SHP77 (cell line): ENCODE results near the gene KCNQ4.

ENCODE experiments used
- DNase-seq, 2 experiments: peaks; one replicate each; lab custom pipeline; 2025; lab: John Stamatoyannopoulos, UW

KCNQ4 gene

DNA sequence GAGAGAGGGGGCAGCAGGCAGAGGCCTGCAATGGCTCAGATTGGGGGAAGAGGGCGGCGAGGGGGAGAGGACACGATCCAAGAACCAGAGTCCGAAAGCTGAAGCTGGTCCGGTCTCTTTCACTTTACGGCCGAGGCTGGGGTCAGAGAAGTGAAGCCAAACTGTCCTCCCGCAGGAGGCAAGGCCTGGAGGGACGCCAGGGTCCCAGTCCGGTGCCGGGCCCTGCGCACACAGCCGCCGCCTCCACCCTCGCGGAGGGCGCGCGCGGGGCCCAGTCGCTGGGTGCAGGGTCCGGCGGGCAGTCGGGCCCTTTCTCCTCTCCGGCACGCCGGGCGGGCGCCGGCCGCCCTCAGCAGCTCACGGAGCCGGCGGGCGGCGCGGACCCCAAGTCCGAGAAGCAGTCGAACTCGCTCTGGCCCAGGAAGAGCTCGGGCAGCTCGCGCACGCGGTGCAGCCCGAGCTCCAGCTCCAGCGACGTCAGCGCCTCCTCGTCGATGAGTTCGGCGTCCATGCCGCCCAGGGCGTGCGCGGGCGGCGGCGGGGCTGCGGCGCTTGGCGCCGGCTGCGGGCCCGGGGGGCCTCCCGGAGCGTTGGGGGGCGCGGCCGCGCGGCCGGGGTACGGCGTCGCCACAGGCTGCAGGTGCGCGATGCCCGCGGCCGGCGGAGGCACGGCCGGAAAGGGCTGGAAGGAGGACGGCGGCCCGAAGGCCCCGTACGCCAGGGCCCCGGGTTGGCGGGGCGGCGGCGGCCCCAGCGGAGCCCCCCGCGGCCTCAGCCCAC is 77.8 kb downstream of the KCNQ4 start:
- DNase-seq: no peak

DNA sequence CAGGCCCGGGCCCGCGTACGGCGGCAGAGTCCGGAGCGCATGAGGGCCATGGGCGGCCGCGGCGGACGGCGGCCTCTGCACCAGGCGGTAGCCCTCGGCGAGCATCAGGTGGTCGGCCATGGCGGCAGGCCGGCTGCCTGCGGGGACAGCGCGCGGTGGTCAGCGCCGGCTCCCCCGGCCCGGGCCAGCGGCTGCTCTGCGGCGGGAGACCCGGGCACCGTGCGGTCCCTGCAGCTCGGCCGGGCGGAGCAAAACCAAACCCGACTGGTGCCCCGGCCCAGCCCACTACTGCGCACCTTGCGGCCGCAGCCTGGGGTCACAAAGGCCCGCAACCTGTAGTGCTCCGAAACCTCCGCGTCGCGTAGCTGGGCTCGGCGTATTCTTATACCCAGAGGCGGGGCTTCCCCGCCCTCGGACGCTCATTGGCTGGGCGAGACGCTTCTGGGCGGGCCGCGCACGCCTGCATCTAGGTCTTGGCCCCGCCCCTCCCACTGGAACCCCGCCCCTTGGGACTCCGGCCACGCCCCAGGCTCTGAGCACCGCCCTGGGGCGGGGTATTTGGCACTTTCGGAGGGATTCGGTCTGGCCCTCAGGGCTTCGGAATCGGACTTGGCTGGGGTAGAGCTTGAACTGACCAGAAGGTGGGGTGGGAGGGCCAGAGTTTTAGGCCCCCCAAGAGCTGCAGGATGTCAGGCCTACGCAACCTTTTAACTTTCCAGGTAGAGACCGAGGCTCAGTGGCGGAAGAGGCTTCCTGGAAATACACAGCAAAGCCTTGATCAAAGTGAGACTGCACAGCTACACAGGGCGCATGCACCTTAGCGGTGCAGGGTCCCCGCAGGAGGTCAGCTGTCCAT is 78.6 kb downstream of the KCNQ4 start, which contains the start of gene CITED4:
Gene CITED4, minus strand, starts transcription at position 356 of the 856 bp plus-strand sequence. Its CDS starts 236 bp downstream, at position 120.
- no peak for DNase-seq

DNA sequence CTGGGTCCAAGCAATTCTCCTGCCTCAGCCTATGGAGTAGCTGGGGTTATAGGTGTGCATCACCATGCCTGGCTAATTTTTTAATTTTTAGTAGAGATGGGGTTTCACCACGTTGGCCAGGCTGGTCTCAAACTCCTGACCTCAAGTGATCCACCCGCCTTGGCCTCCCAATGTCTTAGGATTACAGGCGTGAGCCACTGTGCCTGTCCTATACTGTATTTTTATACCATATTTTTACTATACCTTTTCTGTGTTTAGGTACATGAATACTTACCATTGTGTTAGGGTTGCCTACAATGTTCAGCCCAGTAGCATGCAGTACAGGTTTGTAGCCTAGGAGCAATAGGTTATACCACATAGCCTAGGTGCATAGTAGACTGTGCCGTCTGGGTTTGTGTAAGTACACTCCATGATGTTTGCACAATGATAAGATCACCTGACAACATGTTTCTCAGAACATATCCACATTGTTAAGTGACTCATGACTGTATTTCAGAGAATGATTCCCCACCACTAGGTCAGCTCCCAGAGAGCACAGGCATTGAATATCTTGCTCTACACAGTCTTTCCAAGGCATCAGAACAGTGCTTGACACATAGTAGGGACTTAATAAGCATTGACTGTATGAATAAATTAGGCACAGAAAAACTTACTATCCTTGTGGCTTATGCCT is 84.6 kb downstream of the KCNQ4 start:
- no peak for DNase-seq

DNA sequence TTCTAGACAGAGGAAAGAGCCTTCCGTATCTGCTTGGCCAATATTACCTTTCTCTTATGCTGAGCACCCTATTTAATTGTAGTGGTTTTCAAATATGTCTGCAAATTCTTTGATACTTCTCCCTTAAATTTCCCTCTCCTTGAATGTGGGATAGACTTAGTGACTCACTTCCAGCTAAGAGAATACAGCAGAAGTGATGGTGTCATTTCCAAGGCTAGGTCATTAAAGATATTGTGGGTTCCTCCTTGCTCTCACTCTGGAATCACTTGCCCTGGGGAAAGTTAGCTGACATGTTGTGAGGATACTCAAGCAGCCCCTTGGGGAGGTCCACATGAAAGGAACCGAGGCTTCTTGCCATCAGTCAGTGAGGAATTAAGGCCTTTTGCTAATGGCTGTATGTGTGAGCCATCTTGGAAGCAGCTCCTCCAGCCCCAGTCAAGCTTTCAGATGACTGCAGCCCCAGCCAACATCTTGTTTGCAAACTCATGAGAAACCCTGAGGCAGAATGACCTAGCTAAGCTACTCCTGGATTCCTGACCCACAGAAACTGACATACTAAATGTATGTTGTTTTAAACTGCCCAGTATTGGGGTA is 86.6 kb downstream of the KCNQ4 start:
- DNase-seq: no peak

DNA sequence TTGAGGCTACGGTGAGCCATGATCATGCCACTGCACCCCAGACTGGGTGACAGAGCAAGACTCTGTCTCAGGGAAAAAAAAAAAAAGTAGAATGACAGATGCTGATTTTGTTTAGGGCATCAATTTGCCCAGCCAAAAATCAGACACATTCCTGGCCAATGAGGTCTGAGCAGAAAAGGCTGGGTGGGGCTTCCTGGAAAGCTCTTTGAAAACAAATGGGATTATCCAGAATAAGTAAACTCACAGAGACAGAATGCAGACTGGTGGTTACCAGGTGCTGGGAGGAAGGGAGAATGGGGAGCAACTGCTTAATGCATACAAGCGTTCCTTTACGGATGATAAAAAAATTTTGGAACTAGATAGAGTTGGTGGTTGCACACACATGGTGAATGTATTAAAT is 88.7 kb downstream of the KCNQ4 start:
- DNase-seq: no peak

DNA sequence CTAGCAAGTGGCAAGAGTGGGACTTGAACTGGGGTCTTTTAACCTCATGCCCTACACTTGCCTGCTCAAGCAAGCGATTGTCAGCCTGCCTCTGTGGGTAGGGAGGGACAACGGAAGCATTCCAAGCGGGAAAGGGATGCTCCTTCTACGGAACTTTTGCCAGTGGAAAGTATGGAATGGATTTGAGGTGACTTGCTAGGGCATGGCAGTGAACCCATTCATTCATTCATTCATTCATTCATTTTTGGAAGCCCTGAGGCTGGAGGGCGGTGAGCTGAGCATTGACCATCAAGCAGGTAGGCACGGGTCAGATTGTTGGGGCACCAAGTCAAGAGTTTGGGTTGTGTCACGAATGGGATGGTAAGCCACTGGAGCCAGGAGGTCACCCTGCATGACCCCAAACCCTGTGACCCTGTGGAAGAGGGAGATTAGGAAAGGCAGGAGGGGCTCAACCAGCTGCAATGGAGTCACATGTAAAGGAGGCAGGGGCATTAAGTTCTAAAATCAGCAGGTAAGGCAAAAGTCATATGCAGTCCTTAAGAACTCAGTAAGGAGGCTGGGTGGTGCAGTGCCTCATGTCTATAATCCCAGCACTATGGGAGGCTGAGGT is 90.4 kb downstream of the KCNQ4 start:
- DNase-seq: no peak

DNA sequence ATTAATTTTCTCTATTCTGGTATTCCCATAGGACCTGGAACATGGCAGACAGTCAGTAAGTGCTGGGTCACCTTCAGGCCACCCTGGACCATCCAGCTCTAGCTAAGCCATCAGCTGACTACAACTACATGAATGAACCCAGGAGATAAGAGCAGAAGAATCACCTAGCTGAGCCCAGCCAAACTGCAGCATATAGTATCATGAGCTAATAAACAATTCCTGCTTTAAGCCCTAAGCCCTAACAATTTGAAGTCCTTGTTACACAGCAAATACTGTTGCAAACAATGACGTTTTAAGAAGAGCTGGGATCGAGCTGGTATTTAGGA is 92.8 kb downstream of the KCNQ4 start:
- no peak for DNase-seq

DNA sequence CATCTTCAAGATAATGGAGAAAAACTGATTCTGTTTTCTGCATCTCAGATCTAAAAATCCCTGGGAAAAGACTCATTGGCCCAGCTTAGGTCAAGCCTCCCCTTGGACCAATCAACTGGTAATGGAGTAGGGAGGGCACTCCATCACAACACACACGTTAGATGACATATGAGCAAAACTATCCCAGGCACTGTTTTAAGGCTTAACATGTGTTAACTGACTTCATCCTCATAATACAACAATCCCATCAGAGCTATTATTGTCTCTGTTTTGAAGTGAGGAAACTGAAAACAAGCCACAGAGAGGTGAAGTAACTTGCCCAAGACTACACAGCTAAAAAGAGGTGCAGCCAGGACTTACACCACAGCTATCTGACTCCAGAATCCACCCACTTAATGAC is 93.3 kb downstream of the KCNQ4 start:
- no peak for DNase-seq

DNA sequence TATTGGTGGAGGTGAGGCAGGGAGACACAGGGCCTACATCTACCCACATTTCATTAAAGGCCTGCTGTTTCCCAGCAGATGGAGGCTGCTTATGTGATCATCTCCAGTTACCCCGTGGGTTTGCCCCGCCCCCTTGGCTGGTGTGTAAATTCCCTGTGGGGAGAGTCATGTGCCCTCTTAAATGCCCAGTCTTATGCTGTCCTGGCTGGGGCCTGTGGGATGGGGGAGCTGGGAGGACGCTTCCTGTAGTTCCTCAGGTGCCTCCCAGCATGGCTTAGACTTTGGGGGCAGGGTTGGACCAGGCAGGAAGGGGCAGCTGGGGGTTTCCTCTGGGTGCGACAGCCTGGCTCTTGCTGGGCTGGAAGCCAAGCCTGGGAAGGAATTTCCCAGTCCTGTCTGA is 94.1 kb downstream of the KCNQ4 start:
- DNase-seq: no peak

DNA sequence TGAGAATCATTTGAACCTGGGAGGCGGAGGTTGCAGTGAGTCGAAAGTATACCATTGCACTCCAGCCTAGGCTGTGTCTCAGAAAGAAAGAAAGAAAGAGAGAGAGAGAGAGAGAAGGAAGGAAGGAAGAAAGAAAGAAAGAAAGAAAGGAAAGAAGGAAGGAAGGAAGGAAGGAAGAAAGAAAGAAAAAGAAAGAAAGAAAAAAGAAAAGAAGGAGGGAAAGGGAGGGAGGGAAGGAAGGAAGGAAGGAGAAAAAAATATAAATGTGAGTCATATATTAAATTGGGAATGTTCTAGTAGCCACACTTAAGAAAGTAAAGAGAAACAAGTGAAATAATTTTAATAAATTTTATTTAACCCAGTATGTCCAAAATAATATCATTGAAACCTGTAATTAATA is 95.3 kb downstream of the KCNQ4 start:
- DNase-seq: no peak

DNA sequence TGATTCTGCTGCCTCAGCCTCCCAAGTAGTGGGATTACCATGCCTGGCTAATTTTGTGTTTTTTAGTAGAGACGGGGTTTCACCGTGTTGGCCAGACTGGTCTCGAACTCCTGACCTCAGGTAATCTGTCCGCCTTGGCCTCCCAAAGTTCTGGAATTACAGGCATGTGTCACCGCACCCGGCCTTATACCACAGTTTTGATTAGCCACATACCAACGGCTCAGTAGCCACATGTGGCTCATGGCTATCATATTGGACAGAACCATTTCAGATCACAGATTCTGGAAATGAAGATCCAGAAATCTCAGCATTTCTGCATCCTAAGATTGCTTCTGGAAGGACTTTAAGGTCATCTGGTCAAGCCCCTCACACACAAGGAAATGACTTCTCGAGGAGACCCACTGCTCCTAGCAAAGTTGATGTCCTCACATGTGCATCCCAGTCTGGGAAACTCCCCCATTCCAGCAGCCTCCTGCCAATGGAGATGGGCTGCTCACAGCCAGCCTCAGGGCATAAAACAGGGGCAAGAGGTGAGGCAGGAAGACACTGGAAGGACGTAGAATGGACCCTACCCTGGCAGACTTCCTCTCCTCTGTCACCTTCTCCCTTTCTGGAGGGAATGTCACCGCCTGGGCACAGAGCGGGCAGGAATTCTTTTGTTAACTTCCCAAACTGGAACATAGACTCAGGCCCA is 96.0 kb downstream of the KCNQ4 start:
- no peak for DNase-seq

DNA sequence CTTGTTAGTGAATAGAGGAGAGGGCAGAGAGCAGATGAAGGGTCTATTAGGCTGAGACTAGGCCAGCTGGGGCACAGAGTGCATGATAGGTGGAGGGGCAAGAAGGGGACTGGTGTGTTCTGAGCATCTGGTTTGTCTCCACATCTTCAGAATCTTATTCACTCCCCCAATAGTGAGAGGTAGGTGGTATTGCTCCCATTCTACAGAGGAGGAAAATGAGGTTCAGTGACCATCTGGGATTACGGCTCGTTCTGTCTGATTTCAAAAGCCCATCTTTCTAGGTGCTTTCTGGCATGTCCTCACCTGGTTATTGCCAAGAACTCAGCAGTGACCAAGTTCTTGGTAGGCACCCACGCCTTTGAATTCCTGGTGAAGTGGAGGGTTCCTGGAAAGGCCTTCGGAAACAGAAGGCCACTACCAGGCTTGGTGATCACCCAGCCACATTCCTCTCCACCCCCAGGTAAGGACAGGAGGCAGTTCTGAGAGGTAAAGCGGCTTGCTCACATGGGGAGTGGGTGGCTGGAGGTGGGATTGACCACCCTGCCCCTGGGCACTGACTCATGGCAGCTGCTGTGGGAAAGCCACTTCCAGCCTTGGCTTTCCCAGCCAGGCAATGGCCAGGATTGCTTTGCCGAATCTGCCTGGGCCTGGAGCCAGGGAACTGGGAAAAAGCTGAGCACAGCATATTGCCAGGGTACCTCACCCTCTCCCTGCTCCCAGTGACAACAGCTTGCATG is 97.4 kb downstream of the KCNQ4 start:
- no peak for DNase-seq

DNA sequence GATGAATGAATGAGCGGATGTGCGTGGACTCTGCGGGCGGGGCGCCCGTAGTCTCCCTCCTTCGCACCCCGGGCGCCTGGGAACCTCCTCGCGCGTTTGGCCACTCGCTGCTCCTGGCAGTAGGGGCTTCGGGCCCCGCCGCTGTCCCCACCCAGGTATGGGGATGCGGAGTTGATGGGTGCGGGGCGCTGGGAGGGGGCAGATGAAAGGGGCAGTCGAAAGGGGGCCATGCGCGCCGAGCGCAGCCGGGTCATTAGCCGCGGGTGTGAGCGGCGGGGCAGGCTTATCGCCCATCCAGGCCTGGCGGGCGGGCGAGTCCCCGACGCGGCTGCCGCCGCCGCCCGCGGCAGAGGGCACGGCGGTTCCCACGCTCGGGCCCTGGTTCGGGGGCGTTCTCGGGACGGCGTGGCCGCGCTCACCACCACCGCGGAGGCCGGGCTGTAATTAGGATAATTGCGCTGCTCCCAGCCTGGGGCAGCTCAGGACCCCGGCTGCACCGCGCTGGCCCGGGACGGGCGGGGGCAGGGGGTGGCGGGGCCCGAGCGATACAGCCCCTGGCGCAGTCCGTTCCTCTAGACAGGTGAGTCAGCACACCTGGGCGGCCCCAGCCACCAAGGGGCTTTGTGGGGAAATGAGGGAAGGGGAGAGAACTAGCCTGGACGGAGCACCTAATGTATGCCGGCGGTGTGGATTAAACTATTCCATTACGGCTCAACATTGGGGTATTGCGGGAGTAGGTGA is 100.6 kb downstream of the KCNQ4 start:
- no peak for DNase-seq

DNA sequence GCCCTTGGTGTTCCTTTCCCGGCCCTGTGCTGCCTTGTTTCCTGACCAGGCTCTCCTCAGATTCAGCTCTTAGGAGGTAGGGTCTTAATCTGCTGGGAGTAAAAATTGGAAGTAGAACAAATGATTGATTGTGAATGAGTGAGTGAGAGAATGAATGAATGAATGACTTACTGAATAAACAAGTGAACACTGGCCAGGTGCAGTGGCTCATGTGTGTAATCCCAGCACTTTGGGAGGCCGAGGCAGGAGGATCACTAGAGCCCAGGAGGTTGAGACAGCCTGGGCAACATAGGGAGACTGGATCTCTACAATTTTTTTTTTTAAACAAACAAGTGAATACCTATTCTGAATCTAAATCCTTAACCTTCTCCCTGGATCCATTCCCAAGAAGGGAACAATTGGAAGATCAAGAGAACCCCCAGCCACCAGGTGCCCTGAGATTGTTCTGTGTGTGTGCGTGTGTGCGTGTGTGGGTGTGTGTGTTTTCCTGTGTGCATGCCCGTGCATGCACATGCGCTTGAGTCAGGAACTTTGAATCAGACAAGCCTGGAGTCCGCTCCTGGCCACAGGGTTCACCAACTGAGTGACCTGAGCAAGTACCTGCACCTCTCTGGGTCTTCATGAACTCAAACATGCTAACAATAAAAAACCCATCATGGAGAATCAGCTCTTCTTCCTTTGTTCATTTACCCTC is 102.9 kb downstream of the KCNQ4 start:
- no peak for DNase-seq

DNA sequence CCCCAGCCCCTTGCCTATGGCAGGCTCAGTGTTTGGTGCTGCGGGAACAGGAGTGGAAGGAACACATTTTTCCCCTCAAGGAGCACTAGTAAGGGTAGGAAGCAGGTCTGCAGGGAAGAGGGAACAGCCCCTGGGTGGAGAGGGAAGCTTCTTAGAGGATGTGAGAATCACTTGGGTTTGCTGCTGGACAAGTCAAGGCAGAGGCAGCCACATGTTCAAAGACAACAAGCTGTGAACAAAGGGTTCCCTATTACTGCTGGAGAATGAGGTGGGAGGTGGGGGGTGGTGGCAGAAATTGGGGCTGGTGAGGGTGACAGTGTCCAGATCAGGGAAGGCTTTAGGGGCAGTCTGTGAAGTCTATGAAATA is 103.4 kb downstream of the KCNQ4 start:
- DNase-seq: no peak

DNA sequence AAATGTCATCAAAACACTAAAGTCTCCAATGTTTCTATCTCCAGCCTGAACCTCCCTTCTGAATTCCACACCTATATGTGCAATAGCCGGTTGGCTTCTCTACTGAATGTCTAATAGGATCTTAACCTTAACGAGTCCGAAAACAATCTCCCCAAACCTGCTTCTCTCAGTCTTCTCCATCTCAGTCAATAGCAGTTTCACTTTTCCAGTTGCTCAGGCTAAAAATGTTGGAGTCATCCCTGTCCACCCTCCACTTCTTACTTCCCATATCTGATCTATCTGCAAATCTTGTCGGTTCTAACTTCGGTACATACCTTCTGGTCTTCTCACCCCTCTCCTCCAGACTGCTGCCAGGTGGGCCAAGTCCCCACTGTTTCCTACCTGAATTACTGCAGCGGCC is 104.1 kb downstream of the KCNQ4 start:
- no peak for DNase-seq
